ENCODE data around the gene ADAP1.
"Not testable (repeated sequence)": the region's sequence is repeated elsewhere in the genome, so short reads cannot be mapped to it uniquely, and the experiment has no call there.

The ADAP1 gene

DNA sequence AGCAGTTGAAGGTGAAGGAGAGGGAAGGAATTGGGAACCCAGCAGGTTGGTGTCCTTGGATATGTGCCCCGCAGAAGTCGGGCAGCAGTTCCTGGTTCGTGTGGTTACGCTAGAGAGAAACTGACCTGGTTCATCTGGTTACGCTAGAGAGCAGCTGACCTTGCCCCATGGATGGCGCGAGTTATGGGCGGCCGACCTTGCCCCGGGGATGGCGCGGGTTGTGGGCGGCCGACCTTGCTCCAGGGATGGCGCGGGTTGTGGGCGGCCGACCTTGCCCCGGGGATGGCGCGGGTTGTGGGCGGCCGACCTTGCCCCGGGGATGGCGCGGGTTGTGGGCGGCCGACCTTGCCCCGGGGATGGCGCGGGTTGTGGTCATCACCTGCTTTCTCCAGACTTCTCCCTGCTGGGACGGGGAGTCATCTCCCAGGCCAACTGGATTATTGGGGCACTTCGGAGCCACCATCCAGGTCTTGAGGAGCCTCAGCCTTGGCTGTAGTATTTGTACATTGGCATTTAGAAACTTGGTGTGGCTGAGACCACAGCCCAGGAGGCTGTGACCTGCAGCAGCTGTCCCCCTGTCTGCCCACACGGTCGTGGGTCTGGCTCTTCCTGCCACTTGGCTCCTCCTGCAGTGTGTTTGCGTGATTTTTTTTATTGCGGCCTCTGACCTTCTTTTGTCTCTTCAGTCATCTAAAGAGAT lies 72.0 kb downstream of the ADAP1 start:
- no peak for DNase-seq (ENCODE audit: low spot score)

DNA sequence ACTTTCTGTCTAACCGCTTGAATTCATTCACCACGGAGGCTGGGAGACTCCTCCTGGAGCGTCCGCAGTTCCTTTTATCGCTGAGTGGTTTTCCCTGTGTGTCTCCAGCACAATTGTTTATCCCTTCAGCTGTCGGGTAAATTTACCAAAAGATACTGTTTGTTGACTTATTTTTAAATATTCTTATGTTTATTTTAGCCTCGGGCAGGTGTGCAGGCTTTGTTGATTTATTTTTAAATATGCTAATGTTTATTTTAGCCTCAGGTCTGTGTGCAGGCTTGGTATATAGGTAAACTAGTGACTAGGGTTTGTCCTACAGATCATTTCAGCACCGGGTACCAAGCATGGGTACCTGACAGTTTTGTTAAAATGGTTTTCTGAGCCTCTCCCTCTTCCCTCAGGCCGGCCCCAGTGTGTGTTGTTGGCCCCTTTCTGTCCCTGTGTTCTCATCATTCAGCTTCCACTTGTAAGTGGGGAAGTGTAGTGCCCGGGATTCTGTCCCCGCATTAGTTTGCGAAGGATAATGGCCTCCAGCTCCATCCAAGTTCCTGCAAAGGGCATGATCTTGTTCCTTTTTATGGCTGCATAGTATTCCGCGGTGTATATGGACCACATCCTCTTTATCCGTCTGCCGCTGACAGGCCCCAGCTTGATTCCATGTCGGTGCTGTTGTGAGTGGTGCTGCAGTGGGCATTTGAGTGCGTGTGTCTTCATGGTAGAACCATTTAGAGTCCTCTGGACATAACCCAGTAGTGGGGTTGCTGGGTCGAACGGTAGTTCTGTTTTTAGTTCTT lies 72.8 kb downstream of the ADAP1 start:
- DNase-seq (ENCODE audit: low spot score), result no peak

GRCh38 chr7:880450-880849 lies 74.0 kb downstream of the ADAP1 start:
- DNase-seq (ENCODE audit: low spot score), result no peak

DNA sequence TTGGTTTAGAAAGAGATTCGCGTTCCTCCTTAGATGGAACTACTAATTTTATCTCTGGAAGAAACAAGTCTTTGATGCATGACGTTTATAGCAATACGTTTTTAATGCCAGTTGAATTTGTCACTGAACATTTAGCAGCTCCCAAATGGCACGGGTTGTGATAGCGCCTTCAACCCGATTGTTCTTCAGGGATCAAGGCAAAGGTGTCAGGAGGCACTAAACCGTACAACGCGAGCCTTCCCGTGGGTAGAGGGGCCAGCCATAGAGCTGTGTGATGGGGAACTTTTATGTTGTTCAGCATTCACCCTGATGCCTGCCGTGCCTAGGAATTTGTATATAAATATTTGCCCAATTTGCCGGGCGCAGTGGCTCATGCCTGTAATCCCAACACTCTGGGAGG lies 74.8 kb downstream of the ADAP1 start:
- DNase-seq (ENCODE audit: low spot score), result no peak

- no peak for DNase-seq (ENCODE audit: low spot score)
Observed at GRCh38 chr7:879093-879492, 75.4 kb downstream of the ADAP1 start.

DNA sequence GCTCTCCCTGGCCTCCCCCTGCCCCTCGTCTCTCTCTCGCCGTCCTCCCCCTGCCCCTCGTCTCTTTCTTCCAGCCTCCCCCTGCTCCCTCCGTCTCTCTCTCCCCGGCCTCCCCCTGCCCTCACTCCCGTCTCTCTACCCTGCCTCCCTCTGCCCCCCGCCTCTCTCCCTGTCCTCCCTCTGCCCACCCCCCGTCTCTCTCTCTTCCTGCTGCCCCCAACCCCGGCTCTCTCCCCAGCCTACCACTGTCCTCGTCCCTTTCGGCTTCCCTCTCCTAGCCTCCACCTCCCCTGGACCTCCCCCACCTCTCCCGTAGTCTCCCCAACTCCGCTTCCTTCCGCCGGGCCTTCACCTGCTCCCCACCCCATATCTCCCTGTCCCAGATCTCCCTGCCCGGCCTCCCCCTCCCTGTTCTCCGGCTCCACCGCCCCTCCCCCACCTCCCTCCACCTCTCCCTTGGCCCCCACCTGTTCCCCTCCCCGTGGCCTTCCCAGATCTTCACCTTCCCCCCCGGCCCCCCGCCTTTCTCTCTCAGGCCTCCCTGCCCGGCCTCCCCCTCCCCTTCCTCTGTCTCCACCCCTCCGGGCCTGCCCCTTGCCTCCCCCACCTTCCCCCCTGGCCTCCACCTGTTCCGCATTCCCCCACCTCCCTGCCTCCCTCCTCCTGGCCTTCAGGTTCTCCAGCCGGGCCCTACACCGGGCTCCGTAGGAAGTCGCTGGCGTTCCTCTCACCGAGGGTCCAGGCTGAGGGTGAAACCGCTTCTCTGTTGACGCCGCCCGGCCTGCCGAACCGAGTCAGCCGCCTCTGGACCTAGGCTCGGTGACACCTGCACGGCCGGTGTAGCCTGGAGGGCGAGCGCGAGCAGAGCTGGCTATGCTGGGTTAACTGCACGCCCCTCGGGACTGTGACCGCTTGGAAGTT lies 76.9 kb downstream of the ADAP1 start:
- no peak for DNase-seq (ENCODE audit: low spot score)

DNA sequence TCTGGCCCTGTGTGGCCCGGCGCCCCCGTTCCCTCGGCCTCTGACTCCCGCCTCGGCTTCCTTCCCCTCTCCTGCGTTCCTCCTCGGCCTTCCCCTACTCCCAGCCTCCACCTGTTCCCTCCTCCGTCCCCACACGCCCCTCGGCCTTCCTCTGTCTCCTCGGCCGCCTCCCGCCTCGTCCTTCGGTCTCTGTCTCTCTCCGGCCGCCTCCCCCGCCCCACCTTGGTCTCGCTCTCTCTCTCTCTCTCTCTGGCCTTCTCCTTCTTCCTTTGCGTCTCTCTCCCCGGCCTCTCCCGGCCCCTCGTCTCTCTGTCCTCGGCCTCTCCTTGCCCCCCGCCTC lies 77.5 kb downstream of the ADAP1 start:
- no peak for DNase-seq (ENCODE audit: low spot score)

GRCh38 chr7:876077-876971 lies 78.2 kb downstream of the ADAP1 start, which contains the start of gene GET4:
Gene GET4, plus strand, starts transcription at chr7:876554. Its CDS starts 92 bp downstream, at chr7:876646.
- peak; percentile 99 for DNase-seq (ENCODE audit: low spot score)

DNA sequence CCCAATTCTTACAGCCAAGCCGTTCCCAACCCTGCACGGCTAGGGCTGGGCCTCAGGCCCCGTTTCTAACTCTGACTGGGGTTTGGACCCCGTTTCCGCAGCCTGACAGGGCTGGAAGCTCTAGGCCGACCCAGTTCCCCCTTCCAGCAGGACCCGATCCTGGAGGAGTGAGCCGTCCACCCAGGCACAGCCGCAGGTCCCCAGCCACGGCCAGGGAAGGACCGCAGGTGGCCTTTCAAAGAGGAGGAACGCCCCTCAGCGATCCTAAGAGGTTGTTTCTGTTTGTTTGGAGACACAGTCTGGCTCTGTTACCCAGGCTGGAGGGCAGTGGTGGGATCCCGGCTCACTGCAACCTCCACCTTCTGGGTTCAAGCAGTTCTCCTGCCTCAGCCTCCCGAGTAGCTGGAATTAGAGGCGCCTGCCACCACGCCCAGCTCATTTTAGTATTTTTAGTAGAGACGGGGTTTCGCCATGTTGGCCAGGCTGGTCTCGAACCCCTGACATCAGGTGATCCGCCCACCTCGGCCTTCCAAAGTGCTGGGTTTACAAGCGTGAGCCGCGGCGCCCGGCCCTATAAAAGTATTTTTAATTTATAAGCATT lies 78.9 kb downstream of the ADAP1 start:
- DNase-seq (ENCODE audit: low spot score), result no peak

DNA sequence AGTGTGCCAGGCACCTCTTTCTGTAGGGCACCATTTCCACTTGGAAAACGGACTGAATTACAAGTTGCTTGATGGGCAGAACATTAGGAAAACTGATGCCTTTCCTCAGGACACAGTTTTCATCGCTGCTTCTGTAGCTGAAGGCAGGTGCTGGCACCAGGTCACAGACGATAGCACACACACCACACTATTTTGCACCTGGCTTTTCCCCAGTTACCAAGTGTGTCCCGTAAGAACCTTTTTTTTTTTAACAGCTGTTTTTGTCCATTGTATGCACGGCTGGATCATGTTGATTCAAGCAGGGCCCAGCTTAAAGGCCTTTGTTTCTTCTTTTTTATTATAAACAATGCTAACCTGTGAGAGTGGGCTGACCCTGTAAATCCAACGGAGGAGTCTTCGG lies 79.4 kb downstream of the ADAP1 start:
- DNase-seq (ENCODE audit: low spot score), result no peak

- no peak for DNase-seq (ENCODE audit: low spot score)
Observed at GRCh38 chr7:874031-874749, 80.3 kb downstream of the ADAP1 start.

- DNase-seq (ENCODE audit: low spot score), result peak; percentile 80
Observed at GRCh38 chr7:873367-874002, 81.0 kb downstream of the ADAP1 start.

DNA sequence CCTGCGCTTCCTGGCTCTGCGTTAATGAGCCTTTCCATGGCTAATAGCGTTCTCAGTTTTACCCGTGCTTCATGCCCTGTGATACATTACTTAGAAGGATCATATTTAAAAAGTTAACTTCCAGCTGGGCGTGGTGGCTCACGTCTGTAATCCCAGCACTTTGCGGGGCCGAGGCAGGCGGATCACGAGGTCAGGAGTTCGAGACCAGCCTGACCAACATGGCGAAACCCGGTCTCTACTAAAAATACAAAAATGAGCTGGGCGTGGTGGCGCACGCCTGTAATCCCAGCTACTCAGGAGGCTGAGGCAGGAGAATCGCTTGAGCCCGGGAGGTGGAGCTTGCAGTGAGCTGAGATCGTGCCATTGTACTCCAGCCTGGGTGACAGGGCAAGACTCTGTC lies 81.8 kb downstream of the ADAP1 start:
- not testable (repeated sequence) for DNase-seq (ENCODE audit: low spot score)

- DNase-seq (ENCODE audit: low spot score), result no peak
Observed at GRCh38 chr7:871900-872537, 82.5 kb downstream of the ADAP1 start.

DNA sequence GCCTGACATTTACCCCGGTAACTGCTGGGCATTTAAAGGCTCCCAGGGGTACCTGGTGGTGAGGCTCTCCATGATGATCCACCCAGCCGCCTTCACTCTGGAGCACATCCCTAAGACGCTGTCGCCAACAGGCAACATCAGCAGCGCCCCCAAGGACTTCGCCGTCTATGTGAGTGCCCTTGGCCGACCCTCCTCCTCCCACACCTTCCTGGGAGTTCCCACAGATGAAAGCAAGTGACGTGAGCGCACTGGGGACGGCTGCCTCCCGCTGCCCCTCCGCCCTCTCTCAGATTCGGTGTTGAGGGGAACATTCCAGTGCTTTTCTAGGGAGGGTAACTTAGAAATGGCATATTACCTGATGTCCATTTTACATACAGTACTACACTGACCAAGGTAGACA lies 85.1 kb downstream of the ADAP1 start:
- DNase-seq (ENCODE audit: low spot score), result no peak

DNA sequence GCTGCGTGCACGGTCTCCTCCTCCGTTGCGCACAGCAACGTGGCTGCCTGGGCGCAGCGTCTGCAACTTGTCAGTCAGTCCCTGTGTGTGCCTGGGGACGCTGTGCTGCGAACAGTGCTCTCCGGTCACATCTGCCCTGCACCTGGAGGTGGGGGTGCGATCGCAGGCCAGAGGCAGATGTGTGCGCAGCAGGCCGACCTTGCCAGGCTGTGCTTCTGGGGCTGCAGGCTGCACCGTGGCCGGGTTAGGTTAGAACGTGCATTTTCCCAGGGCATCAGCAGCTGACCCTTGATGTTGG lies 86.3 kb downstream of the ADAP1 start:
- DNase-seq (ENCODE audit: low spot score), result no peak

DNA sequence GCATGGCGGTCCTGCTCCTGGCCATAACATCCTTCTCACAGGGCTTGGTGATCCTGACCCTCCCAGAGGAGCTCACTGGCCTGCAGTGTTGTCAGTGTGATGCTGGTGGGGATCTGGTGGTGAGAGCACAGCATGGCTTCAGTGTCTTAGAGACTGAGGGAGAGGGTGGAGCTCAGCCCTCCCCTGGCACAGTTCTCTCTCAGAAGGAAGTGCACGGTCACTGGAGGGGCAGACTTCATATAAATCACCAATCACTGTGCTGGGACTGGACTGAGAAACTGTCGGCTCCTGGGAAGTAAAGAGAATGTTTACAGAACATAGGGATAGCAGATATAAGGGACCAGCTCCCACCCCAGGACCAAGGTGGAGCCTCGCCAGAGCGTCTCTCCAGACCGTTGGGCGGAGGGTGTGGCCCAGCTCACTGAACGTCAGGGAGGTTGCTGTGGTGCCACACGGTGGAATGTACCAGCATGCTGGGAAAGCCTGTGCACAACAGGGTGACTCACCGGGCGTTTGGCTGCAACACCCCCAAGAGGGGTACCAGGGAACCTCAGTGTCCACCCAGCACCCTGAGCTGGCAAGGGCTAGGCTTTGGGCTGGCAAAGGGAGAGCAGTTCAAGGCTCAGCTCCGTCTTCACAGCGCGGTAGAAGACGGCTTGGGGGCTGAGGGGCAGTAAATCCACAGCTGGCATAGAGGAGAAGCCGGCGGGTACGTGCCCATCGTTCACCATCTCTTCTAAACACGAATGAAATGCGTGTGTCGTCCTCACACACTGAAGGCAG lies 86.9 kb downstream of the ADAP1 start:
- no peak for DNase-seq (ENCODE audit: low spot score)

- no peak for DNase-seq (ENCODE audit: low spot score)
Observed at GRCh38 chr7:867001-867405, 87.5 kb downstream of the ADAP1 start.

DNA sequence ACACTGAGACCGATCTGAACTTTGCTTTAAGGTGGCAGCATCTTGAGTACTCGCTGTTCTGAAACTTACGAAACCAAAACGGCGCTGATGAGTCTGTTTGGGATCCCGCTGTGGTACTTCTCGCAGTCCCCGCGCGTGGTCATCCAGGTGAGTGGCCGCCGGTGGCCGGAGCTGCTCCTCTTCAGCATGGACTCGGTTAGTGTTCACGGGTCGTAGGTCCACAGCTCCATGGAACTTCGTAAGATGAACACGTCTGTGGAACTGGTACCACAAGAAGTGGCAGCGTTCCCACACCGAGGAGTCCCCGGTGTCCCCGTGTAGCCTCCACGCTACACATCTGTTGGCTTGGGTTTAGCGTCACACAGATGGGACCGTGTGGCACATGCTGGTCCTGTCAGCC lies 88.6 kb downstream of the ADAP1 start:
- DNase-seq (ENCODE audit: low spot score), result no peak

Data from activated CD4-positive, alpha-beta T cell treated with anti-CD3 and anti-CD28 coated beads, Interleukin-2, Interleukin-4, amounts not matched to agents 100 ng/mL and 50 ng/mL, durations not matched to agents 16 hours and 8 hours (primary cell).